Keratinocyte (primary cell): ENCODE measurements around the gene OR5K1. TPM values are rescaled to one million over a fixed set of nuclear protein-coding genes. Genes with fewer than 3 reads are reported as not detected.
A peak's percentile ranks its signal among the peaks of the same experiment; 100 is the strongest.

Experiments used
- DNase-seq: peaks from one replicate; pipeline ENCODE4 v3.0.0-alpha.2; 2011; ENCODE audit warnings: low read depth, missing footprints, low spot score
- FAIRE-seq: peaks from 2 replicates; lab custom pipeline; 2011; peaks lifted over from hg19 to GRCh38; lab: Jason Lieb, UNC
- H2AFZ ChIP-seq: 2 replicates; pipeline ENCODE4 v1.6.0; 2012; ENCODE audit warnings: low read length, control low read depth, inconsistent platforms; ENCODE audit not compliant: control insufficient read depth
- H3K27ac ChIP-seq: 2 replicates; pipeline ENCODE4 v1.5.1; 2011; ENCODE audit warnings: low read length; ENCODE audit not compliant: control insufficient read depth, insufficient read depth
- H3K27me3 ChIP-seq: 3 replicates; pipeline ENCODE4 v1.6.0; 2011; ENCODE audit warnings: low read length; ENCODE audit not compliant: control insufficient read depth, insufficient read depth; ENCODE audit errors: extremely low read depth
- H3K36me3 ChIP-seq, 2 experiments: 2 replicates in 1 of 2; 3 replicates in 1 of 2; pipeline ENCODE4 v1.5.1; 2011; ENCODE audit warnings: low read length in 2 of 2, mild to moderate bottlenecking in 1 of 2; ENCODE audit not compliant: control insufficient read depth in 2 of 2, insufficient read depth in 2 of 2; ENCODE audit errors: extremely low read depth in 1 of 2
- H3K4me1 ChIP-seq: 3 replicates; pipeline ENCODE4 v1.5.1; 2011; ENCODE audit warnings: low read length; ENCODE audit not compliant: control insufficient read depth, insufficient read depth; ENCODE audit errors: extremely low read depth
- H3K4me2 ChIP-seq: 3 replicates; pipeline ENCODE4 v1.6.0; 2011; ENCODE audit warnings: low read depth, low read length; ENCODE audit not compliant: control insufficient read depth, insufficient read depth; ENCODE audit errors: extremely low read depth
- H3K4me3 ChIP-seq, 3 experiments: fragments of 200-600 bp in 1 of 3; sonication (generic) in 1 of 3; 2 replicates in 2 of 3; 3 replicates in 1 of 3; pipeline ENCODE4 v1.5.1; 2011 to 2016; ENCODE audit warnings: low read length in 3 of 3, mild to moderate bottlenecking in 3 of 3, control low read depth in 2 of 3, inconsistent platforms in 1 of 3, low read depth in 1 of 3, mixed read lengths in 1 of 3, mixed run types in 1 of 3, moderate library complexity in 1 of 3; ENCODE audit not compliant: control insufficient read depth in 2 of 3, insufficient read depth in 2 of 3; ENCODE audit errors: extremely low read depth in 1 of 3
- H3K79me2 ChIP-seq: 2 replicates; pipeline ENCODE4 v1.6.0; 2012; ENCODE audit warnings: low read length; ENCODE audit not compliant: control insufficient read depth, insufficient read depth
- H3K9ac ChIP-seq: 3 replicates; pipeline ENCODE4 v1.6.0; 2011; ENCODE audit warnings: low read length; ENCODE audit not compliant: control insufficient read depth, insufficient read depth; ENCODE audit errors: extremely low read depth
- H3K9me1 ChIP-seq: 3 replicates; pipeline ENCODE4 v1.6.0; 2011; ENCODE audit warnings: low read length; ENCODE audit not compliant: control insufficient read depth, insufficient read depth; ENCODE audit errors: extremely low read depth
- H3K9me3 ChIP-seq: 2 replicates; pipeline ENCODE4 v1.5.1; 2012; ENCODE audit warnings: low read depth, low read length; ENCODE audit not compliant: control insufficient read depth
- H4K20me1 ChIP-seq: 3 replicates; pipeline ENCODE4 v1.6.0; 2011; ENCODE audit warnings: low read length; ENCODE audit not compliant: control insufficient read depth, insufficient read depth; ENCODE audit errors: extremely low read depth
- EZH2 ChIP-seq: IDR thresholded peaks from one replicate; pipeline ENCODE4 v1.6.1; 2012; ENCODE audit warnings: inconsistent platforms, mild to moderate bottlenecking, low read length, moderate library complexity
- dilution Hi-C: fragments of 300-500 bp; cut with MboI; formaldehyde crosslinking; loops from one replicate; pipeline ENCODE4 v1.7.0; 2020; ENCODE audit warnings: low sequenced_read_pairs; ENCODE audit not compliant: extremely low pct_ligation_motif_present
- polyA plus RNA-seq, 5 experiments: library from polyadenylated mRNA; depleted of rRNA in 3 of 5; stranded (reverse) in 3 of 5; stranded (forward) in 1 of 5; unstranded in 1 of 5; fragments of >200 nt; gene quantifications; 1 replicate in 1 of 5; 2 replicates in 3 of 5; 3 replicates in 1 of 5; pipeline versions ENCODE4 v1.2.1 to v1.2.3, GENCODE V29; 2011 to 2012; ENCODE audit warnings: missing spikeins in 2 of 5, low read depth in 1 of 5, low replicate concordance in 1 of 5
- TF ChIP-seq, protein P1 (sequence below), 3 experiments: IDR thresholded peaks in 1 of 3; conservative IDR thresholded peaks in 1 of 3; optimal IDR thresholded peaks in 1 of 3; 2 replicates in 2 of 3; 3 replicates in 1 of 3; pipeline versions ENCODE3 to v1.5.1; 2011; ENCODE audit warnings: low read length in 3 of 3, mild to moderate bottlenecking in 3 of 3, moderate library complexity in 2 of 3, control low read depth in 1 of 3, inconsistent platforms in 1 of 3; ENCODE audit not compliant: insufficient read depth in 2 of 3; ENCODE audit errors: extremely low read depth in 1 of 3

OR5K1 gene
- polyA plus RNA-seq, 1 donor (not counting 4 experiments of a cell fraction or from before 2014, with no cell fraction given): not detected

- Histone ChIP-seq H3K79me2 (no peaks in the 10 kb centered on the region), H3K4me3 (peak overlapping the region; percentile 2 to 43 (median 16)), H3K4me2 (peak overlapping the region; percentile 86), H2AFZ (peak overlapping the region; percentile 50), H3K9me1 (no peaks in the 10 kb centered on the region), H3K36me3 (no peaks in the 10 kb centered on the region), H3K27ac (peak overlapping the region; percentile 91), H3K9ac (peak overlapping the region; percentile 64), H3K4me1 (peaks cover 19% of the 10 kb centered on the region), H3K27me3 (no peaks in the 10 kb centered on the region), H4K20me1 (no peaks in the 10 kb centered on the region), H3K9me3 (no peaks in the 10 kb centered on the region)
- peak; percentile 98 for FAIRE-seq
- dilution Hi-C loops: no loop called here
- TF ChIP-seq EZH2: no peak
- TF ChIP-seq, protein P1, sequence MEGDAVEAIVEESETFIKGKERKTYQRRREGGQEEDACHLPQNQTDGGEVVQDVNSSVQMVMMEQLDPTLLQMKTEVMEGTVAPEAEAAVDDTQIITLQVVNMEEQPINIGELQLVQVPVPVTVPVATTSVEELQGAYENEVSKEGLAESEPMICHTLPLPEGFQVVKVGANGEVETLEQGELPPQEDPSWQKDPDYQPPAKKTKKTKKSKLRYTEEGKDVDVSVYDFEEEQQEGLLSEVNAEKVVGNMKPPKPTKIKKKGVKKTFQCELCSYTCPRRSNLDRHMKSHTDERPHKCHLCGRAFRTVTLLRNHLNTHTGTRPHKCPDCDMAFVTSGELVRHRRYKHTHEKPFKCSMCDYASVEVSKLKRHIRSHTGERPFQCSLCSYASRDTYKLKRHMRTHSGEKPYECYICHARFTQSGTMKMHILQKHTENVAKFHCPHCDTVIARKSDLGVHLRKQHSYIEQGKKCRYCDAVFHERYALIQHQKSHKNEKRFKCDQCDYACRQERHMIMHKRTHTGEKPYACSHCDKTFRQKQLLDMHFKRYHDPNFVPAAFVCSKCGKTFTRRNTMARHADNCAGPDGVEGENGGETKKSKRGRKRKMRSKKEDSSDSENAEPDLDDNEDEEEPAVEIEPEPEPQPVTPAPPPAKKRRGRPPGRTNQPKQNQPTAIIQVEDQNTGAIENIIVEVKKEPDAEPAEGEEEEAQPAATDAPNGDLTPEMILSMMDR (optimal IDR thresholded peaks at IDR 0.05 in 1 of 3, IDR thresholded peaks at IDR 0.05 in 1 of 3, conservative IDR thresholded peaks at IDR 0.05 in 1 of 3; ENCODE audit: extremely low read depth in 1 of 3, insufficient read depth in 2 of 3, low read length in 3 of 3): no peak
- DNase-seq: no peak
These were observed 19.9 kb downstream of the OR5K1 start for GRCh38 chr3:98482717-98483482.

- FAIRE-seq (no peak), DNase-seq (no peak)
- H3K27ac ChIP-seq: peak overlapping the region; percentile 91
These were observed 20.6 kb downstream of the OR5K1 start for GRCh38 chr3:98483626-98484025.

More at GRCh38 chr3:98483626-98484025, 20.6 kb downstream of the OR5K1 start:
- Histone ChIP-seq H3K4me1 (peaks cover 19% of the 10 kb centered on the region), H3K27me3 (no peaks in the 10 kb centered on the region), H3K9me1 (no peaks in the 10 kb centered on the region), H3K79me2 (no peaks in the 10 kb centered on the region), H3K9ac (peak overlapping the region; percentile 64), H3K36me3 (no peaks in the 10 kb centered on the region), H3K4me3 (peak overlapping the region in 2 of 3 experiments; percentile 35 to 43), H3K9me3 (no peaks in the 10 kb centered on the region), H3K4me2 (peak overlapping the region; percentile 86), H4K20me1 (no peaks in the 10 kb centered on the region), H2AFZ (peak overlapping the region; percentile 50)
- no peak for TF ChIP-seq EZH2
- TF ChIP-seq, protein P1 (optimal IDR thresholded peaks at IDR 0.05 in 1 of 3, IDR thresholded peaks at IDR 0.05 in 1 of 3, conservative IDR thresholded peaks at IDR 0.05 in 1 of 3; ENCODE audit: extremely low read depth in 1 of 3, insufficient read depth in 2 of 3, low read length in 3 of 3): no peak
- dilution Hi-C loops: no loop called here
